Progenitor cell of endocrine pancreas (in vitro differentiated cells): ENCODE measurements around the gene TTLL1. TPM values are rescaled to one million over a fixed set of nuclear protein-coding genes. Genes with fewer than 3 reads are reported as not detected.
"Not testable (repeated sequence)": the region's sequence is repeated elsewhere in the genome, so short reads cannot be mapped to it uniquely, and the experiment has no call there.

Experiments used
- DNase-seq: peaks from one replicate; pipeline ENCODE4 v3.0.0; 2021; ENCODE audit warnings: low spot score; ENCODE audit not compliant: unreplicated experiment
- H3K27ac Mint-ChIP-seq: 2 replicates; pipeline ENCODE4 v1.8.0; 2021; ENCODE audit warnings: mild to moderate bottlenecking, moderate library complexity, mixed read lengths
- H3K27me3 Mint-ChIP-seq: 2 replicates; pipeline ENCODE4 v1.8.0; 2021; ENCODE audit warnings: mixed read lengths
- H3K36me3 Mint-ChIP-seq: 2 replicates; pipeline ENCODE4 v1.8.0; 2022; ENCODE audit warnings: mixed read lengths; ENCODE audit not compliant: insufficient read depth
- H3K4me1 Mint-ChIP-seq: 2 replicates; pipeline ENCODE4 v1.8.0; 2021; ENCODE audit warnings: low read depth, mixed read lengths
- H3K4me3 Mint-ChIP-seq: 2 replicates; pipeline ENCODE4 v1.8.0; 2021; ENCODE audit warnings: low read depth, mild to moderate bottlenecking, moderate library complexity, mixed read lengths
- H3K9me3 Mint-ChIP-seq: 2 replicates; pipeline ENCODE4 v1.8.0; 2021; ENCODE audit warnings: low read depth, mixed read lengths
- total RNA-seq: library from RNA; stranded (reverse); gene quantifications from 2 replicates; pipeline ENCODE4 v1.2.1, GENCODE V29; 2021
- TF ChIP-seq, protein P1 (sequence below): fragments of 200-600 bp; sonication (generic); IDR thresholded peaks from one replicate; pipeline ENCODE4 v1.5.0; 2021; ENCODE audit warnings: antibody characterized with exemption, mild to moderate bottlenecking; ENCODE audit not compliant: unreplicated experiment

TTLL1 gene
- total RNA-seq, 1 donor from 2014 or later, result 11.9 TPM

DNA sequence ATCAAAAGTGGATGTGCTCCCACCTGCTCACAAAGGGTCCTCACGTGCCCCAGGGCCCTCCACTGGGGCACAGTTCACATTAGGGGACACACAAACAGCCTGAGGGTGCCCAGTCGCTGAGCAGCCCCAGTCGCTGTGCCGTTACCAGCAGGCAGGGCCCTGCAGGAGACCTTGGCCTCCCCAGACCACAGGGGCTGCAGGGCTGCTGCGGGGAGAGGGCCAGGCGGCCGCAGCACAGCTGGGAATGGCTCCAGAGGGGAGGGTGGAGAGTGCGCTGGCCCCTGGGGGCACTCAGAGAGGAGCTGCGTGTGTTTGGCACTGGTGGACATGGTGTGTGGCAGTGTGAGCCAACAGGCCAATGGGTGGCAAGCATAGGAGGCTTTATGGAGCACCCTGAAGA is 53.9 kb downstream of the TTLL1 start:
- peaks cover 3% of the 10 kb centered on the region for H3K36me3 Mint-ChIP-seq
- TF ChIP-seq, protein P1, sequence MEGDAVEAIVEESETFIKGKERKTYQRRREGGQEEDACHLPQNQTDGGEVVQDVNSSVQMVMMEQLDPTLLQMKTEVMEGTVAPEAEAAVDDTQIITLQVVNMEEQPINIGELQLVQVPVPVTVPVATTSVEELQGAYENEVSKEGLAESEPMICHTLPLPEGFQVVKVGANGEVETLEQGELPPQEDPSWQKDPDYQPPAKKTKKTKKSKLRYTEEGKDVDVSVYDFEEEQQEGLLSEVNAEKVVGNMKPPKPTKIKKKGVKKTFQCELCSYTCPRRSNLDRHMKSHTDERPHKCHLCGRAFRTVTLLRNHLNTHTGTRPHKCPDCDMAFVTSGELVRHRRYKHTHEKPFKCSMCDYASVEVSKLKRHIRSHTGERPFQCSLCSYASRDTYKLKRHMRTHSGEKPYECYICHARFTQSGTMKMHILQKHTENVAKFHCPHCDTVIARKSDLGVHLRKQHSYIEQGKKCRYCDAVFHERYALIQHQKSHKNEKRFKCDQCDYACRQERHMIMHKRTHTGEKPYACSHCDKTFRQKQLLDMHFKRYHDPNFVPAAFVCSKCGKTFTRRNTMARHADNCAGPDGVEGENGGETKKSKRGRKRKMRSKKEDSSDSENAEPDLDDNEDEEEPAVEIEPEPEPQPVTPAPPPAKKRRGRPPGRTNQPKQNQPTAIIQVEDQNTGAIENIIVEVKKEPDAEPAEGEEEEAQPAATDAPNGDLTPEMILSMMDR, result no peak
- no peaks in the 10 kb centered on the region for H3K4me1 Mint-ChIP-seq
- no peak overlapping the region for H3K4me3 Mint-ChIP-seq
- H3K9me3 Mint-ChIP-seq, result no peaks in the 10 kb centered on the region
- no peak for DNase-seq
- no peaks in the 10 kb centered on the region for H3K27me3 Mint-ChIP-seq
- H3K27ac Mint-ChIP-seq, result no peak overlapping the region

DNA sequence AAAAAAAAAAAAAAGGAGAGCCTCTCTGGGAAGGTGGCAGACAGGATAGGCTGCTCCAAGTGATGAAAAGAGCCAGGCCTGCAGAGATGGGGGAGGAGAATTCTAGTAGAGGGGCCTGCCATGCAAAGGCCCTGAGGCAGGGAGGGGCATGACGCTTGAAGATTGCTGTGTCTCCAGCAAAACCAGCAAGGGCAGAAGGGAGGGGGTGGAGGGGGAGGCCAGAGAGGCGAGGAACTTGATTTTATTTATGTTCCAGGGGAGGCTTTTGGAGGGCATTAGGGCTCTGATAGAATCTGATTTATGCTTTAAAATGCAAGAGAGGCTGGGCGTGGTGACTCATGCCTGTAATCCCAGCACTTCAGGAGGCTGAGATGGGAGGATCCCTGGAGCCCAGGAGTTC is 57.6 kb downstream of the TTLL1 start:
- no peak overlapping the region for H3K4me3 Mint-ChIP-seq
- no peaks in the 10 kb centered on the region for H3K9me3 Mint-ChIP-seq
- H3K36me3 Mint-ChIP-seq, result no peaks in the 10 kb centered on the region
- H3K27me3 Mint-ChIP-seq, result no peaks in the 10 kb centered on the region
- TF ChIP-seq, protein P1, result no peak
- DNase-seq, result no peak
- H3K27ac Mint-ChIP-seq, result no peak overlapping the region
- H3K4me1 Mint-ChIP-seq, result no peaks in the 10 kb centered on the region

DNA sequence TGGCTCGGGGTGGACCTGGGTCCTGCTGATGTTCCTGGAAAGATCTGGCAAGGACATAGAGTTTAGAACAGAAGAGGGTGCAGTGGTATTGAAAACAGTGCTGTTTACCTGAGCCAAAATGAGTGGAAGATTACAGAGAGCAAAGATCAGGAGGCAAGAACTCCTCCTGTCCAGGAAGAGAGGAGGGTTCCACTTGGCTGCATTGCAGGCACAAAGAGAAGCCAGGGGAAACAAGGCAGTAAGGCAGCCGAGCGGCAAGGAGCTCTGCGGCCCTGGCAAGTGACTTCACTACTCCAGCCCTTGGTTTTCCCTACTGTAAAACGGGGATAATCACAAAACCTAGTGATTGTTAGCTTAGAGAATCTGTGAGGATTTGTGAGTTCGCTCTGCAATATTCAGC is 70.6 kb downstream of the TTLL1 start:
- Mint-ChIP-seq H3K4me3 (no peak overlapping the region), H3K27ac (no peak overlapping the region), H3K9me3 (no peaks in the 10 kb centered on the region), H3K4me1 (peaks cover 5% of the 10 kb centered on the region), H3K27me3 (peaks cover 10% of the 10 kb centered on the region), H3K36me3 (no peaks in the 10 kb centered on the region)
- DNase-seq, result no peak
- TF ChIP-seq, protein P1, result no peak

DNA sequence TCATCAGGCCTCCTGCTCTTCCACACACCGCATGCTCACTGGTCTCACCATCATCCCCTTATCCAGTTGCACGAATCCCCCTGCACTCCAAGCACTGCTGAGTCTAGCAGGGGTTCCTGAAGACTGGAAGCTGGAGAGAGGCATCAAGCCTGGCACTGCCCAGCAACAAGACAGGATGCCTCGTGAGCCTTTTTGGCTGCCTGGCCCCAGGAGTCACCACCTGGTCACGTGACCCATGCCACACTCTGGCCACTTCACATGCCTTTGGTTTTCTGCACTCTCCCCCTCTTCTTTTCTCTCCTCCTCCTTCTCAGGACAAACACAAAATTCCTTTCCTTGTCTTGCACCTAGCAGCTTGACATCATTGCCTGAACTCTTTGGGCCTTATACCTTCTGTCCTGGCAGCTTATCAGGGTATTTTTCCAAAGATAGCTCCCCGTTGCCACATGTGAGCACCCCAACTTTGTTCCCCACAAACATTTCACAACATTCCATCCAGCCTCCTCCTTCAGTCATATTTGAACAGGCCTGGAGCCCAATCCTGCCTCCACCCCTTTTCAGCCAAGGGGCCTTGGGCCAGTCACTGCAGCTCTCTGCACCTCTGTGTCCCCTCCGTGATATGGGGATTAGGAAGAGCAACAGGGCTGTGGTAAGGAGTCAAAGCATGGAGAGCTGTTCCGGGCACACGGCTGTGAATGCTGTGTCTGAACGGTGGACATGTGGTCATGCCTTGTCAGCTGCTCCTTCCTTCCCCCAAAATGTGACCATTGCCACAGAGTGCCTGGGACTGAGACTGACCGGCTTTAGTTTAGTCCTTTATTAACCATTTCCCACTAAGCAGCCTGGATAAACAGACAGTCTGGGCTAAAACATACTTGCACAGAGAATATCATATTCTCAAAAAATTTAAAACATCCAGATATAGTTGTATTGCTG is 71.4 kb downstream of the TTLL1 start:
- no peak overlapping the region for H3K4me3 Mint-ChIP-seq
- H3K9me3 Mint-ChIP-seq, result no peaks in the 10 kb centered on the region
- H3K27me3 Mint-ChIP-seq, result peaks cover 10% of the 10 kb centered on the region
- no peak overlapping the region for H3K27ac Mint-ChIP-seq
- no peaks in the 10 kb centered on the region for H3K36me3 Mint-ChIP-seq
- H3K4me1 Mint-ChIP-seq, result peaks cover 13% of the 10 kb centered on the region
- TF ChIP-seq, protein P1, result no peak
- DNase-seq, result no peak

DNA sequence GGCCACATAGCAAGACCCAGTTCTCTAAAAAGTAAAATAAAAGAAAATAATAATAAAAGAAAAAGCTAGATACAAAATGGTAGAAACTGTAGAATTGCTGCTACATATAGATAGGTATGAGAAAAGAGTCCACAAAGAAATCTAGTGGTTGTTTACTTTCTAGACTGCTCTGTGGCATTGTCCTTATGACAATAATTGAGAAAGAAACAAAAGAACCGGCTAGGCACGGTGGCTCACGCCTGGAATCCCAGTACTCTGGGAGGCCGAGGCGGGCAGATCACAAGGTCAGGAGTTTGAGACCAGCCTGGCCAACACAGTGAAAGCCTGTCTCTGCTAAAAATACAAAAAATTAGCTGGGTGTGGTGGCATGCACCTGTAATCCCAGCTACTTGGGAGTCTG is 73.0 kb downstream of the TTLL1 start:
- H3K9me3 Mint-ChIP-seq, H3K4me3 Mint-ChIP-seq, H3K27ac Mint-ChIP-seq, DNase-seq, H3K36me3 Mint-ChIP-seq: not testable (repeated sequence)
- peaks cover 10% of the 10 kb centered on the region for H3K27me3 Mint-ChIP-seq
- H3K4me1 Mint-ChIP-seq, result peaks cover 17% of the 10 kb centered on the region

DNA sequence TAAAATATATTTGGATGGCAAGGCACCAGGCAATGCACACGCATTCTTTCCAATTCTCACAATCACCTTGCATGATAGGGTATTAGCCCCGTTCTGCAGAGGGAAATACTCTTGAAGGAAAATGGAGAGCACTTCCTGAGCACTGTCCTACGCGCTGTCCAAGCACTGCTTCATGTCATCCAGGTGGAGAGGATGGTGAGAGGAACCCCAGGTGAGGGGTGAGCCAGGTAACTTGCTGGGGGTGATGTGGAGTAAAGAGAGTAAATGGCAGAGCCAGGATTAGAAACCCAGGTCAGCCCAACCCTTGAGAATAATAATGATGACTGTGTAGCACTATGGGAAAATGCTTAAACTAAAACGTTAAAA is 73.5 kb downstream of the TTLL1 start:
- Mint-ChIP-seq H3K4me3 (peak overlapping the region; percentile 95), H3K9me3 (no peaks in the 10 kb centered on the region), H3K27me3 (peaks cover 10% of the 10 kb centered on the region), H3K4me1 (peaks cover 22% of the 10 kb centered on the region), H3K36me3 (no peaks in the 10 kb centered on the region), H3K27ac (peak overlapping the region; percentile 90)
- TF ChIP-seq, protein P1, result no peak
- no peak for DNase-seq
